ENCODE measurements around the gene SUSD4. TPM values are rescaled to one million over a fixed set of nuclear protein-coding genes. Genes with fewer than 3 reads are reported as not detected.

Gene SUSD4
- total RNA-seq, 1 experiment from 2014 or later, result 3.5 TPM

DNA sequence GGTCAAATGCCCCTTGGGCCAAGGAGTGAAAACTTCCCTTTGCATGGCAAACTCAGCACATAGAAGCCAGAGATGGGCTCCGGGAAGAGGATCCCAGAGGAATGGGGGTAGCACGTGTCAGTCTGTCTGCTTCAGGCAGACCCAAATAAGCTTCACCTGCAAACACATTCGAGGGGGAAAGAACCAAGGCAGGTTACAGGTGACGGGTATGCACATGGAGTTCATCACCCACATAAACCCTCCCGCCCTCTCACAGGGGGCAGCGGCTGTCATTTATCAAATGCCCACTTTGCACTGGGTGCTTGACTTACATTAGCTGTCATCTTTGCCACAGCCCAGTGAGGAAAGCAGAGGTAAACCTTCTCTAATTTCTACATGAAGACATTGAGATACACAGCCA is 147.9 kb downstream of the SUSD4 start:
- H2AFZ ChIP-seq (ENCODE audit: low read length), result no peak overlapping the region
- H3K56ac ChIP-seq (ENCODE audit: insufficient read length, low read depth, low read length), result no peak overlapping the region
- DNase-seq, result peak; percentile 9
- H4K20me1 ChIP-seq (ENCODE audit: control insufficient read depth, insufficient read depth, insufficient read length), result no peaks in the 10 kb centered on the region
- H2BK120ac ChIP-seq (ENCODE audit: low read depth, low read length, poor library complexity, severe bottlenecking), result no peak overlapping the region
- no peak overlapping the region for H2BK20ac ChIP-seq (ENCODE audit: low read depth, low read length, poor library complexity, severe bottlenecking)
- H3K79me2 ChIP-seq (ENCODE audit: insufficient read depth, low read length), result no peaks in the 10 kb centered on the region
- no peak overlapping the region for H3K14ac ChIP-seq (ENCODE audit: insufficient read depth, low read length)
- H2BK12ac ChIP-seq (ENCODE audit: insufficient read length, low read depth, low read length), result no peak overlapping the region
- peaks cover 4 to 13% (median 11%) of the 10 kb centered on the region in 3 experiments; a peak in 6 of 7 replicates for H3K36me3 Mint-ChIP-seq (ENCODE audit: insufficient read depth in 1 of 3, low read depth in 3 of 3)
- H3K23me2 ChIP-seq (ENCODE audit: insufficient read length, low read depth, low read length, poor library complexity, severe bottlenecking), result no peaks in the 10 kb centered on the region
- H3K27me3 Mint-ChIP-seq (ENCODE audit: low read depth), result peaks cover 9% of the 10 kb centered on the region
- no peak overlapping the region for H4K91ac ChIP-seq (ENCODE audit: insufficient read length, low read depth, low read length)
- H2BK15ac ChIP-seq (ENCODE audit: low read depth, low read length), result no peak overlapping the region
- H3K9me3 Mint-ChIP-seq, result peaks cover 17 to 19% of the 10 kb centered on the region in 2 experiments
- no peak overlapping the region for H3K18ac ChIP-seq (ENCODE audit: insufficient read length, low read depth, low read length)
- no peak overlapping the region for H2BK5ac ChIP-seq (ENCODE audit: insufficient read length, low read length)
- peaks cover 11% of the 10 kb centered on the region for H3K9me3 ChIP-seq (ENCODE audit: control insufficient read depth, low read depth, low read length)
- H3K4me1 ChIP-seq (ENCODE audit: insufficient read depth, low read length), result no peaks in the 10 kb centered on the region
- no peak overlapping the region for H4K5ac ChIP-seq (ENCODE audit: insufficient read length, low read depth, low read length)
- H3K79me1 ChIP-seq (ENCODE audit: insufficient read depth, low read depth, low read length, poor library complexity, severe bottlenecking), result no peaks in the 10 kb centered on the region
- H2AK5ac ChIP-seq (ENCODE audit: insufficient read length, low read length), result no peak overlapping the region
- no peak overlapping the region for H3K9ac ChIP-seq (ENCODE audit: extremely low read depth, insufficient read length, low read length)
- H3K4me3 Mint-ChIP-seq, result no peak overlapping the region
- H3K4me2 ChIP-seq (ENCODE audit: insufficient read depth, insufficient read length, low read length), result no peak overlapping the region
- no peak overlapping the region for H3K4ac ChIP-seq (ENCODE audit: low read depth, low read length)
- H3K27ac Mint-ChIP-seq, result 0 out of 7 replicates have a peak overlapping the region, but pooled peaks of 1 of the 3 experiments have one; percentile 52
- H3T11ph ChIP-seq (ENCODE audit: low read length), result no peak overlapping the region
- TF ChIP-seq, protein P1, sequence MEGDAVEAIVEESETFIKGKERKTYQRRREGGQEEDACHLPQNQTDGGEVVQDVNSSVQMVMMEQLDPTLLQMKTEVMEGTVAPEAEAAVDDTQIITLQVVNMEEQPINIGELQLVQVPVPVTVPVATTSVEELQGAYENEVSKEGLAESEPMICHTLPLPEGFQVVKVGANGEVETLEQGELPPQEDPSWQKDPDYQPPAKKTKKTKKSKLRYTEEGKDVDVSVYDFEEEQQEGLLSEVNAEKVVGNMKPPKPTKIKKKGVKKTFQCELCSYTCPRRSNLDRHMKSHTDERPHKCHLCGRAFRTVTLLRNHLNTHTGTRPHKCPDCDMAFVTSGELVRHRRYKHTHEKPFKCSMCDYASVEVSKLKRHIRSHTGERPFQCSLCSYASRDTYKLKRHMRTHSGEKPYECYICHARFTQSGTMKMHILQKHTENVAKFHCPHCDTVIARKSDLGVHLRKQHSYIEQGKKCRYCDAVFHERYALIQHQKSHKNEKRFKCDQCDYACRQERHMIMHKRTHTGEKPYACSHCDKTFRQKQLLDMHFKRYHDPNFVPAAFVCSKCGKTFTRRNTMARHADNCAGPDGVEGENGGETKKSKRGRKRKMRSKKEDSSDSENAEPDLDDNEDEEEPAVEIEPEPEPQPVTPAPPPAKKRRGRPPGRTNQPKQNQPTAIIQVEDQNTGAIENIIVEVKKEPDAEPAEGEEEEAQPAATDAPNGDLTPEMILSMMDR (conservative IDR thresholded peaks at IDR 0.05), result no peak
- no peak overlapping the region for H3K27ac ChIP-seq (ENCODE audit: insufficient read length, low read depth, low read length)
- H3K23ac ChIP-seq (ENCODE audit: insufficient read length, low read depth, low read length), result no peak overlapping the region
- H4K8ac ChIP-seq (replicated peaks; ENCODE audit: insufficient read length, low read depth, low read length), result no peak overlapping the region
- WGBS (ENCODE audit: extremely low coverage, insufficient read length, low lambda C conversion rate), result no CpG with 5 or more reads among the region's 6 CpGs
- peaks cover 4 to 5% of the 10 kb centered on the region in 2 experiments for H3K4me1 Mint-ChIP-seq
- no peaks in the 10 kb centered on the region for H3K27me3 ChIP-seq (ENCODE audit: insufficient read depth, low read length)
